Measurements from ENCODE around the gene TSPAN7.

TSPAN7 gene

DNA sequence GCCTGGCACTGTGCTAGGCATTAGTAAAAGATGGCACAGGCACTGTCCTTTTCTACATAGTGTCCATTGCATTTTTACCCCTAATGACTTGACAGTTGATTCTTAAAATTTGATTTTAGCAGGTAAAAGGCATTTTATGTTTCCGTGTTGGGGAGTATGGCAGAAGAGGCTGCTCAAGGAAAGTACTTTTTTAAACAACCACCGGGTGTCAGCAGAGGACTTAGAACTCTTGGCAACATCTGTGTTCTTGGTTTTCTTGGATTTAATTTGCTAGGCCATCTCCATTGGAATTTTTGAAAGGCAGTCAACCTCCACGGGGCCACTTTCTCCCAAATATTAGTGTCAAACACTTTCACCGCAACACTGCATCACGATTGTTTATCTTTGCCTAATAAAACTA is 102.9 kb downstream of the TSPAN7 start:
- TF ChIP-seq, protein P1, sequence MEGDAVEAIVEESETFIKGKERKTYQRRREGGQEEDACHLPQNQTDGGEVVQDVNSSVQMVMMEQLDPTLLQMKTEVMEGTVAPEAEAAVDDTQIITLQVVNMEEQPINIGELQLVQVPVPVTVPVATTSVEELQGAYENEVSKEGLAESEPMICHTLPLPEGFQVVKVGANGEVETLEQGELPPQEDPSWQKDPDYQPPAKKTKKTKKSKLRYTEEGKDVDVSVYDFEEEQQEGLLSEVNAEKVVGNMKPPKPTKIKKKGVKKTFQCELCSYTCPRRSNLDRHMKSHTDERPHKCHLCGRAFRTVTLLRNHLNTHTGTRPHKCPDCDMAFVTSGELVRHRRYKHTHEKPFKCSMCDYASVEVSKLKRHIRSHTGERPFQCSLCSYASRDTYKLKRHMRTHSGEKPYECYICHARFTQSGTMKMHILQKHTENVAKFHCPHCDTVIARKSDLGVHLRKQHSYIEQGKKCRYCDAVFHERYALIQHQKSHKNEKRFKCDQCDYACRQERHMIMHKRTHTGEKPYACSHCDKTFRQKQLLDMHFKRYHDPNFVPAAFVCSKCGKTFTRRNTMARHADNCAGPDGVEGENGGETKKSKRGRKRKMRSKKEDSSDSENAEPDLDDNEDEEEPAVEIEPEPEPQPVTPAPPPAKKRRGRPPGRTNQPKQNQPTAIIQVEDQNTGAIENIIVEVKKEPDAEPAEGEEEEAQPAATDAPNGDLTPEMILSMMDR (conservative IDR thresholded peaks at IDR 0.05), result peak; percentile 70
- no peak overlapping the region for H3K27ac ChIP-seq

DNA sequence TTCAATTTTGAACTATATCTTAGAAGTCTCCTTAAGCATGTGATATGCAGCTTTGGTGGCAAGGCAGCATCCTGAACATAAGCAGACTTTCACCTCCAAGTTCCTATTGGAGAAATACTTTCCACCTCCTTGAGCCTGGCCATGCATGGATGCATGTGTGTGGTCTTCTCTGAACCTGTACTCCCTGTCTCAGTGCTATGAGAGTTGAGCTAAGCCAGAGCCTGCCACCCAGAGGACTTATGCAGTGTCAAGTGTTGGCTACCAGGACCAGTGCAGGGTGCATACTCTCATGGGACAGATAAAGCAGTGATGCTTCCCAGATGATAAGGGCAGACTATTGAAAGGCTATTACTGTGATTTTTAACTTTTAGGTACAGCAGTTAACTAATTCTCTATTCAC is 105.6 kb downstream of the TSPAN7 start:
- TF ChIP-seq, protein P1 (conservative IDR thresholded peaks at IDR 0.05), result no peak

DNA sequence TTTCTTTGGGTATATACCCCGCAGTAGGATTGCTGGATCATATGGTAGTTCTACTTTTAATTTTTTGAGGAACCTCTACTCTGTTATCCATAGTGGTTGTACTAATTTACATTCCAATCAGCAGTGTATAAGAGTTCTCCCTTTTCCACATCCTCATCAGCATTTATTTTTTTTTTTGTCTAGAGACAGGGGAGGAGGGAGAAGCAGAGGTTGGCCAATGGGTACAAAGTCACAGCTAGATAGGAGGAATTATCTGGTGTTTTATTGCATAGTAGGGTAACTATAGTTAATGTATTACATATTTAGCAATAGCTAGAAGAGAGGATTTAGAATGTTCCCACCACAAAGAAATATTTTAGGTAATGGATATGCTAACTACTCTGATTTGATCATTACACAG is 107.4 kb downstream of the TSPAN7 start:
- TF ChIP-seq, protein P1 (conservative IDR thresholded peaks at IDR 0.05), result no peak
- no peak overlapping the region for H3K27ac ChIP-seq

More for the DNA sequence above, 105.6 kb downstream of the TSPAN7 start:
- no peak overlapping the region for H3K27ac ChIP-seq

DNA sequence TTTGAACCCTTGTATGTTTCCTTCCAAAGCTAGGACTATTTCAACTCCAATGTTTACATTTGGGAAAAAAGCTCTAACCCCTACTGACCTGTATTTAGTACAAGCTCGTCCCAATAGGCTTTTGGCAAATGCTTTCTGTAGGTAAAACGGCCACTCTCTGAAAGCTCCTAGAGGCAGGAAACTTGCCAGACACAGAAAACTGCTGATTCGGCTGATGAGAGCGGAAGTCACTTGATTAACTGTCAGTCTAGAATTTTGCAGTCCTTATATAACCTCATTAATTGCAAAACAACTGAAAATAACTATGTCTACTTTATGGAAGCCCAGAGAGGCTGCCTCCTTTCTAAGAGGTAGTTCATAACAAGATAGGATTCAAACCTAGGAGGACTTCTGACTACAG is 108.1 kb downstream of the TSPAN7 start:
- TF ChIP-seq, protein P1 (conservative IDR thresholded peaks at IDR 0.05), result no peak
- no peak overlapping the region for H3K27ac ChIP-seq

DNA sequence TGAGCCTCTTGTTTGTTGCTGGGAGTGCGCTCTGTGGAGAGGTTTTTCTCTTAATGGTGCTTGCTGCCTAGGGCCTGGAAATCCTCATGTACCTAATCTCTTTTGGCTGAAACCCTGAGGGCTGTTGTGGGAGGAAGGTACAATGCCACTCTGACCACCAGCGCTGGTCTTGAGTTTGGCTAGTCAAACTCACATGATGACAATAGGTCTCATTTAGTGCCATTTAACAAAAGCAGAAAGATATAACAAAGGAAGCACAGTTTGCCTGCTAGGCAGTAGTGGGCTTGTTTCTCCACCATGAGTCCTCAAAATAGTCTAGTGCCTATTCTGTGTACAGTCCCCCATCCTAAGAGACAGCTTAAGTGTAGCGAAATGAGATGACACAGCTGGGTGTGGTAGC is 111.3 kb downstream of the TSPAN7 start:
- H3K27ac ChIP-seq, result no peak overlapping the region
- TF ChIP-seq, protein P1 (conservative IDR thresholded peaks at IDR 0.05), result no peak

DNA sequence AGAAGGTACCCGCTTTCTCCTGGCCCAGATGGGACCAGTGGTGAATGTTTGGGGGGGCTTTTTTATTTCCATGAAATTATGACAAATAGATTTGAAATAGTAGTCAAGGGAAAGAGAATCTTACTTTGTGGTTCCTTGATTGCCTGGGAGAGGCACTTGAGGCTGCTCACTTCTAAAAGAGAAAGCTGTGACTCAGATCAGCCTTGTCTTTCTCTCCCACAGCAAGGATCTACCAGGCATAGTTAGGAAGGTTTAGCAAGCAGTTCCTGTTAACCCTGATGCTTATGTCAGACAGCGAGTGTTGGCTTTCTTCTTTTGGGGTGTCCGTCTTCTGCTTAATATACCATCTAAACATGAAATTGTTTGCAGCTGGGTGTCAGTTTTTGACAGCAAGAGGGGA is 114.5 kb downstream of the TSPAN7 start:
- TF ChIP-seq, protein P1 (conservative IDR thresholded peaks at IDR 0.05), result no peak
- H3K27ac ChIP-seq, result no peak overlapping the region

DNA sequence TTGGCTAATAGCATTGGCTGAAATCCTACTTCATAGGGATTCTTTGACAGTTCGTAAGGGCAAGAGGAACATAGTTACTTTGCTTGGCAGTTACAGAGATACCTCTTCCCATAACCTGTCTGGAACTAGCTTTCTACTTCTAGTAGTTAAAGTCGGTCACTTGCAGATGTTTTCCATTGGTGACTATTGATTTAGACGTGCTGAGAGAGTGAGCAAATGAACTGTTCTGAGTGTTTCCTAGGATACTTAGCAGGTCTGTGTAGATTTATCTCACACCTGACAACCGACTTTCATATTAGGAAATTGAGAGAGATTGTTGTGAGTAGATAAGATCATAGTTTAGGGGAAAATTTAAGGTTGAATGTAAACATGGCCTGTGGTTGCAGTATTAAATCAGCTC is 116.8 kb downstream of the TSPAN7 start:
- TF ChIP-seq, protein P1 (conservative IDR thresholded peaks at IDR 0.05), result no peak
- H3K27ac ChIP-seq, result peak overlapping the region; percentile 54; the same call in 1 of the 2 replicates
